Glomerular visceral epithelial cell (primary cell): ENCODE results near the gene ARID1A.
A peak's percentile ranks its signal among the peaks of the same experiment; 100 is the strongest.

Experiments
- DNase-seq: peaks from one replicate; pipeline ENCODE4 v3.0.0-alpha.2; 2016; ENCODE audit errors: extremely low spot score

Gene ARID1A

GRCh38 chr1:26826261-26827105 is 130.7 kb downstream of the ARID1A start, which contains the start of gene ZDHHC18:
Gene ZDHHC18 (plus strand): TSS chr1:26826688. CDS start chr1:26826805, 117 bp downstream.
- peak; percentile 73 for DNase-seq

DNA sequence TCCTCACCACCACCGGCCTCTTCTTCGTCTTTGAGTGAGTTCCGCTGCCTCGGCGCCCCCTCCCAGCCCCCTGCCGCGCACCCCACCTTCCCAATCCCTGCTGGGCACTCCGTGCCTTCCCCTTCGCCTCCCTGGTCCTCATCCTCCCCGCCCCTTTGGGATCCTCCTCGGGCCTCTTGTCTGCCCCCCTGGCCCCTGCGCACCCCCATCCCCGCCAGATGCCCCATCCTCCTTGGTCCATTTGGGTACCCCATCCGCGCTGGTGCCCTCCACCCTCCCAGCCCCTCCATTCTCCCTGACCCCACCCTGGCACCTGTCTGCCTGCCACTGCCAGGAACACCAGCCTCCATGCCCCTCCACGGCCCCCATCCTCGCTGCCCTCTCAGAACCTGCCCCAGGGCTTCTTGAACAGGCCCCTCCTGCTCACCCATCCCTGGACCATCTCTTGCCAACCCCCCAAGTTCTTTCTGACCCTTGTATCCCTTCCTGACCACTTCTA is 131.3 kb downstream of the ARID1A start:
- no peak for DNase-seq

- no peak for DNase-seq
Measured at GRCh38 chr1:26827663-26828062, 131.8 kb downstream of the ARID1A start.

DNA sequence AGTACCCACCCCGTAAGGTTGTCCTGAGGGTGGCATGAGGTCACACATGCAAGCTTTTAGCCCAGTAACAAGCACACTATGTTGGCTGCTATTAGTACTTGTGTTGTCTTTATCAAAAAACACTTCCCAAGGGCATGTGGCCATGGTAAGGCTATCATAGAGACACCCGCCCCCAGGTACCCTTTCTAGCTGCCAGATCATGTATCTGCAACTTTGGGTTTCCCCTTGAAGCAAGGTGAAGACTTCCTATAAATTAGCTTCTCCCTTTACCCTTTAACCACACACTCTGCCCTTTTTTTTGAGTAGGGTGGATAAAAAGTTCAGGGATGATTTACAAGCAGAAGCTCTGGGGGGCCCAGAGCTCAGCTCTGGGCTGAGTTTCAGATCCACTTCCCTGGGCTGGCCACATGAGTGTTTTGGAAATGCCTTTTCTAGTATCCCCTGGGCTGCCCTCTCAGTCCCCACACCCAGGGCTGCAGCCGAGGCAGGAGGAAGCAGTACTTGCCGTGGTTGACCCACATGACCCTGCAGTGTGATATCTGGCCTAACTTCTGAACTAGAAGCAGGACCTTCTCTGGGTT is 132.7 kb downstream of the ARID1A start:
- DNase-seq: no peak

DNA sequence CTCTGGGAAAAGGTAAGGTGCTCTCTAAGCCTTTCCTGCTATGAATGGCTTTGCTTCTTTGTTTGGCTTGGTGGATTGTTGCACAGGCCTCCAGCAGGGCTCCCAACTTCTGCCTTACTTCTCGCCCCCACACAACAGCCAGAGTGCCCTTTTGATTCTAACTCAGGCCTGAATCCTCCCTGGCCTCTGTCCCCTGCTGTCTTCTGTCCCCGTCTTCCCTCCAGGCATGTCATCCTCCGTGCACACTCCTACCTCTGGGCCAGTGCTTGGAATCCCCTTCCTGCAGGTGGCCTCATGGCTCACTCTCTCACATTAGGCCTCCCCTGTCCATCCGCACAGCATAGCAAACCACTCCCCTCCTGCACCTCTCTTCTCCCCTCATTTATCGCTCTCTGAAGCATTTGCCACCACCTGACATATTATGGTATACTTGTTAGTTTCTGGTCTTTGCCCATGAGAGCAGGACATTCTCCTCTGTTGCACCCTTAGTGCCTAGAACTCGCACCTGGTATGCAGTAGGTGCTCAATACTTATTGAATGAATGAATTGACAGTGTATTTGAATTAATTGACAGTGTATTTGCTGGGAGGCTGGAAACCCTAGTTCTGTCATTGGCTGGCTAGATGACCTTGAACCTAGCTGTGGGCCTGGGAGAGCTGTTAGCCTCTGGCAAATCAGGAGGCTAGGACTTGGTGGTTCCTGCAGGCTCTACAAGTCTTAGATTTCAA is 133.5 kb downstream of the ARID1A start:
- no peak for DNase-seq

GRCh38 chr1:26831059-26831458 is 135.2 kb downstream of the ARID1A start:
- DNase-seq: no peak
